Ascending aorta (tissue), 2 donors: ENCODE data around the gene ATP2B3. TPM values are rescaled to one million over a fixed set of nuclear protein-coding genes. Genes with fewer than 3 reads are reported as not detected.

Experiments
- DNase-seq, 2 donors: peaks; one replicate each; pipeline ENCODE4 v3.0.0-alpha.2; 2019; ENCODE audit warnings: low spot score in 2 of 2
- H3K27ac ChIP-seq, 2 donors: fragments of 200-600 bp; sonication (generic); one replicate each; pipeline ENCODE4 v1.5.1; 2016 to 2017; ENCODE audit warnings: mild to moderate bottlenecking in 1 of 2
- H3K27me3 ChIP-seq: fragments of 200-600 bp; sonication (generic); one replicate; pipeline ENCODE4 v1.5.1; 2017
- H3K36me3 ChIP-seq, 2 donors: fragments of 200-600 bp; sonication (generic); one replicate each; pipeline ENCODE4 v1.5.1; 2016
- H3K4me1 ChIP-seq, 2 donors: fragments of 200-600 bp; sonication (generic); one replicate each; pipeline ENCODE4 v1.5.1; 2016 to 2017; ENCODE audit warnings: mild to moderate bottlenecking in 1 of 2
- H3K4me3 ChIP-seq, 2 donors: fragments of 200-600 bp; sonication (generic); one replicate each; pipeline ENCODE4 v1.5.1; 2016 to 2017; ENCODE audit warnings: mild to moderate bottlenecking in 1 of 2
- H3K9me3 ChIP-seq, 2 donors: fragments of 200-600 bp; sonication (generic); one replicate each; pipeline ENCODE4 v1.5.1; 2016
- CTCF ChIP-seq, 3 experiments: fragments of 200-600 bp in 2 of 3; fragments of 450-650 bp in 1 of 3; sonication (generic) in 2 of 3; IDR thresholded peaks; one replicate each; pipeline ENCODE4 v1.5.1; 2016 to 2019; ENCODE audit warnings: antibody characterized with exemption in 3 of 3, mild to moderate bottlenecking in 1 of 3, moderate library complexity in 1 of 3
- intact Hi-C: fragments of 100-400 bp; cut with DNase I; formaldehyde crosslinking; loops from one replicate; pipeline ENCODE4 v1.15.1; 2023
- total RNA-seq: library from RNA; depleted of rRNA; stranded (reverse); fragments of >200 nt; gene quantifications from one replicate; pipeline ENCODE4 v1.1.0, GENCODE V29; 2016

ATP2B3 gene
- total RNA-seq, 1 donor from 2014 or later, result 0.32 TPM

DNA sequence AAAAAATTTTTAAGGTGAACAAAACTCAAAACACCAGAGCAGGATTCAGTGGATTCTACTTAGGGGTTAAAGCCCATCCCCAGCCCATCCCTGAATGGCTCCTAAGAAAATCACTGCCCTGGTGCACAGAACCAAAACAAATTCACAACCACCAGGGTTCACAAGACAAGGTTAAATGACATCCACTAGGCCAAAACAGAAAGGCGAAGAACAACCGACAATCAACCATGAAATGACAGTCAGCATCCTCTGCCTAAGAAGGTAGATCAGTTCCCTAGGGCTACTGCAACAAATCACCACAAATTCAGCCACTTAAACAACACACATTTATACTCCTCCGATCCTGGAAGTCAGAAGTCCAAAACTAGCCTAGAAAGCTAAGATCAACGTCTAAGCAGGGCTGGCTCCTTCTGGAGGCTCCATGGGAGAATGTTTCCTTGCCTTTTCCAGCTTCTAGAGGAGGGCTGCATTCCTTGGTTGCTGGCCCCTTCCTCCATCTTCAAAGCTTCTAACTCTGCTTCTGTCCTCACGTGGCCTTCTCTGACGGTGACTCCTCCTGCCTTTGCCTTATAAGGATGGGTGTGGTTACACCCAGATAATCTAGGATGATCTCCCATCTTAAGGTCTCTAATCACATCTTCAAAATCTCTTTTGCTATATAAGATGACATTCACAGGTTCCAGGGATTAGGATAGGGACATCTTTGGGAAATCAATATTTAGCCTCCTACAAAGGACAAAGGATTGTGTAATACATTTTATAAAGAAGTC, 79.7 kb downstream of the ATP2B3 start:
- H3K4me3 ChIP-seq, result no peak overlapping the region
- H3K4me1 ChIP-seq, result no peaks in the 10 kb centered on the region
- intact Hi-C loops, result loop anchor here (5.0 kb wide), 2 partner anchors 90 to 125 kb away; partner anchors contain the start of genes HAUS7 and SLC6A8
- no peak overlapping the region for H3K27ac ChIP-seq
- no peaks in the 10 kb centered on the region for H3K27me3 ChIP-seq
- H3K9me3 ChIP-seq, result no peaks in the 10 kb centered on the region
- H3K36me3 ChIP-seq, result peaks cover 7 to 17% of the 10 kb centered on the region in 2 donors
- no peak for DNase-seq
- no peak for TF ChIP-seq CTCF (IDR thresholded peaks at IDR 0.05)

DNA sequence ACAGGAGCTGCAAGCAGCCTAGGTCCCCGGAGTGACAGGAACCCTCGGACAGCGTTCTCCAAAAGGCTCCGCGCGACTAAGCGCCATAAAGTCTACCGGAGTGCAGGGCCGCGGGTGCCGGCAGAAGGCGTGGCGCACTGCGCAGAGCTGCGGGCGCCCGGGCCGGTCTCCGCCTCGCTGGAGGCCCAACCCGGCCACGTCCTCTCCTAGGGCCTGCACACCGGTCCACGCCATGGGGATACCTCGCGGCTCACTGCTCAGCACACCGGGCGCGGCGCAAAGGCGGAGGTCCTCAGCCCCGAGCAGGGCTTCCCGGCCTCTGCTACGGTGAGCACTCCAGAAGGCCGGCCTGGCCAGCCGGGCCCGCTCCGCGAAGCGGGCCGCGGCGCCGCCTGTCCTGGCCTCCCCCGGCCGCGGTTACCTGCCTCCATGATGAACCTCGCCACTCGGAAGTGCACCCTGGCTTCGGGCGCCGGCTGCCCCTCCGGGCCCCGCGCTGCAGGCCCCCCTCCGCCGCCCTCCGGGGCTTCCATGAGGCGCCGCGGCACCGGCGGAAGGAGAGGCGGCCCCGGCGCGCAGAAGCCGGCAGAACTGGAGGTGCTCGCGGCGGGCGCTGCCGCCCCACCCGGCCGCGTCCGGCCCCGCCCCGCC, 81.2 kb downstream of the ATP2B3 start, which contains the start of gene CCNQ:
Gene CCNQ (minus strand): TSS at position 599 of the 651 bp plus-strand sequence. CDS start 66 bp downstream, at position 533.
- H3K27me3 ChIP-seq, result no peaks in the 10 kb centered on the region
- H3K9me3 ChIP-seq, result no peaks in the 10 kb centered on the region
- H3K36me3 ChIP-seq, result peaks cover 3 to 12% of the 10 kb centered on the region in 2 donors
- no peak for TF ChIP-seq CTCF (IDR thresholded peaks at IDR 0.05)
- H3K4me3 ChIP-seq, result peak within 1 kb of the TSS; percentile 72 to 86
- H3K27ac ChIP-seq, result peak within 1 kb of the TSS; percentile 41 to 47
- intact Hi-C loops, result loop anchor here (5.0 kb wide), 2 partner anchors 89 to 126 kb away; partner anchors contain the start of genes HAUS7 and SLC6A8
- DNase-seq, result no peak
- no peaks in the 10 kb centered on the region for H3K4me1 ChIP-seq

- Histone ChIP-seq H3K27ac (peak overlapping the region; percentile 41 to 47), H3K27me3 (no peaks in the 10 kb centered on the region), H3K36me3 (peaks cover 3 to 4% of the 10 kb centered on the region in 2 donors), H3K9me3 (no peaks in the 10 kb centered on the region), H3K4me1 (no peaks in the 10 kb centered on the region), H3K4me3 (peak overlapping the region; percentile 53 to 86)
- intact Hi-C loops, result loop anchor here (5.0 kb wide), 2 partner anchors 88 to 127 kb away; partner anchors contain the start of genes HAUS7 and SLC6A8
- no peak for TF ChIP-seq CTCF (IDR thresholded peaks at IDR 0.05)
- peak; percentile 50 to 91 for DNase-seq
Measured at GRCh38 chrX:153599192-153600031, 82.0 kb downstream of the ATP2B3 start.

- no peak for DNase-seq
Measured at GRCh38 chrX:153600032-153600373, 82.6 kb downstream of the ATP2B3 start.

More at GRCh38 chrX:153600032-153600373, 82.6 kb downstream of the ATP2B3 start:
- intact Hi-C loops, result no loop called here
- Histone ChIP-seq H3K4me3 (peak overlapping the region; percentile 53 to 70), H3K27me3 (no peaks in the 10 kb centered on the region), H3K9me3 (no peaks in the 10 kb centered on the region), H3K27ac (no peak overlapping the region), H3K4me1 (no peaks in the 10 kb centered on the region), H3K36me3 (peaks cover 0 to 3% of the 10 kb centered on the region in 2 donors)
- no peak for TF ChIP-seq CTCF (IDR thresholded peaks at IDR 0.05)
